CD4-positive, alpha-beta memory T cell (primary cell): ENCODE data around the gene MRE11. TPM values are rescaled to one million over a fixed set of nuclear protein-coding genes. Genes with fewer than 3 reads are reported as not detected.
"Not testable (repeated sequence)": the region's sequence is repeated elsewhere in the genome, so short reads cannot be mapped to it uniquely, and the experiment has no call there.

ENCODE experiments used
- CTCF ChIA-PET: fragments of 350-600 bp; sonication (Branson Sonifier 250); formaldehyde crosslinking; loops from one replicate; lab custom pipeline; 2021; ENCODE audit warnings: inconsistent platforms; ENCODE audit not compliant: partially characterized antibody; lab: Charles Lee
- POLR2A ChIA-PET: fragments of 350-600 bp; sonication (Branson Sonifier 250); formaldehyde crosslinking; loops from one replicate; lab custom pipeline; 2021; ENCODE audit not compliant: partially characterized antibody; lab: Charles Lee
- DNase-seq, 5 donors: peaks; one replicate each; pipeline versions ENCODE4 v3.0.0 to v3.0.0-alpha.2; 2020 to 2022; ENCODE audit warnings: mixed read lengths in 1 of 5
- H3K27ac ChIP-seq: one replicate; pipeline ENCODE4 v1.7.0; 2013; ENCODE audit warnings: low read depth, low read length
- H3K27me3 ChIP-seq: 2 replicates; pipeline ENCODE4 v1.7.0; 2013; ENCODE audit warnings: mild to moderate bottlenecking, low read length, moderate library complexity; ENCODE audit not compliant: insufficient read depth
- H3K36me3 ChIP-seq: 2 replicates; pipeline ENCODE4 v1.7.0; 2013; ENCODE audit warnings: mild to moderate bottlenecking, low read length, moderate library complexity; ENCODE audit not compliant: insufficient read depth
- H3K4me1 ChIP-seq: 2 replicates; pipeline ENCODE4 v1.7.0; 2013; ENCODE audit warnings: mild to moderate bottlenecking, low read length, moderate library complexity; ENCODE audit not compliant: insufficient read depth
- H3K4me3 ChIP-seq, 2 donors: one replicate each; pipeline ENCODE4 v1.7.0; 2013; ENCODE audit warnings: low read length in 2 of 2, mild to moderate bottlenecking in 1 of 2
- H3K9me3 ChIP-seq, 2 donors: one replicate each; pipeline ENCODE4 v1.7.0; 2013; ENCODE audit warnings: low read length in 2 of 2, control low read depth in 1 of 2; ENCODE audit not compliant: control insufficient read depth in 1 of 2
- H3K27ac Mint-ChIP-seq, 7 donors: one replicate each; pipeline ENCODE4 v1.8.0; 2020 to 2021; ENCODE audit warnings: mixed read lengths in 7 of 7, mild to moderate bottlenecking in 6 of 7, inconsistent platforms in 3 of 7, moderate library complexity in 3 of 7
- H3K27me3 Mint-ChIP-seq, 2 donors: one replicate each; pipeline ENCODE4 v1.8.0; 2020 to 2021; ENCODE audit warnings: mixed read lengths in 2 of 2
- H3K36me3 Mint-ChIP-seq, 2 donors: one replicate each; pipeline ENCODE4 v1.8.0; 2020 to 2021; ENCODE audit warnings: mixed read lengths in 2 of 2, inconsistent platforms in 1 of 2, mild to moderate bottlenecking in 1 of 2
- H3K4me1 Mint-ChIP-seq, 4 donors: one replicate each; pipeline ENCODE4 v1.8.0; 2020 to 2021; ENCODE audit warnings: mixed read lengths in 4 of 4, mild to moderate bottlenecking in 1 of 4
- H3K4me3 Mint-ChIP-seq, 8 donors: one replicate each; pipeline ENCODE4 v1.8.0; 2020 to 2021; ENCODE audit warnings: mixed read lengths in 8 of 8, mild to moderate bottlenecking in 7 of 8, moderate library complexity in 6 of 8, inconsistent platforms in 3 of 8
- H3K9me3 Mint-ChIP-seq, 8 donors: one replicate each; pipeline ENCODE4 v1.8.0; 2020 to 2021; ENCODE audit warnings: mixed read lengths in 8 of 8, mild to moderate bottlenecking in 5 of 8, inconsistent platforms in 3 of 8, moderate library complexity in 1 of 8
- intact Hi-C: fragments of 100-400 bp; cut with micrococcal nuclease; formaldehyde crosslinking; loops from one replicate; pipeline ENCODE4 v1.15.1; 2023
- microRNA-seq: library from miRNA; unstranded; fragments of <30 nt; microRNA quantifications from one replicate; pipeline ENCODE4 v1.2.0, GENCODE V29; 2021; ENCODE audit warnings: borderline replicate concordance, borderline number of aligned reads, borderline microRNAs expressed, mixed read lengths
- polyA plus RNA-seq, 2 donors: library from polyadenylated mRNA; unstranded; fragments of 300-500 nt; fragmentation: Illumina TruSeq; gene quantifications; one replicate each; pipeline ENCODE4 v1.2.3, GENCODE V29; 2021
- total RNA-seq, 2 experiments: library from RNA; stranded (reverse); gene quantifications; one replicate each; pipeline ENCODE4 v1.2.3, GENCODE V29; 2021

Gene MRE11
- total and polyA plus RNA-seq, 4 experiments from 2014 or later: 7.6 to 43.4 (median 30.4) TPM

GRCh38 chr11:94391937-94392336 is 101.7 kb downstream of the MRE11 start:
- H3K36me3 ChIP-seq, H3K4me1 Mint-ChIP-seq, intact Hi-C loops, H3K4me3 Mint-ChIP-seq, H3K27ac ChIP-seq, H3K27me3 ChIP-seq, H3K9me3 ChIP-seq, POLR2A ChIA-PET, DNase-seq, H3K27me3 Mint-ChIP-seq, H3K4me1 ChIP-seq, CTCF ChIA-PET, H3K4me3 ChIP-seq, H3K27ac Mint-ChIP-seq, H3K36me3 Mint-ChIP-seq: not testable (repeated sequence)
- H3K9me3 Mint-ChIP-seq: peaks cover 0 to 15% (median 4%) of the 10 kb centered on the region in 8 donors

- CTCF ChIA-PET: no interaction called here
- Mint-ChIP-seq H3K9me3 (peaks cover 0 to 11% (median 4%) of the 10 kb centered on the region in 8 donors), H3K4me3 (no peak overlapping the region), H3K4me1 (no peaks in the 10 kb centered on the region), H3K27me3 (peaks cover 4% of the 10 kb centered on the region in 2 donors), H3K27ac (no peak overlapping the region), H3K36me3 (peaks cover 0 to 3% of the 10 kb centered on the region in 2 donors)
- Histone ChIP-seq H3K27ac (no peak overlapping the region), H3K4me1 (no peaks in the 10 kb centered on the region), H3K36me3 (no peaks in the 10 kb centered on the region), H3K27me3 (no peaks in the 10 kb centered on the region), H3K9me3 (no peaks in the 10 kb centered on the region), H3K4me3 (no peak overlapping the region)
- POLR2A ChIA-PET: no interaction called here
- no peak for DNase-seq
- intact Hi-C loops: no loop called here
Measured at GRCh38 chr11:94379613-94380012, 114.0 kb downstream of the MRE11 start.

- Histone ChIP-seq H3K4me1 (no peaks in the 10 kb centered on the region), H3K36me3 (no peaks in the 10 kb centered on the region), H3K27ac (no peak overlapping the region), H3K9me3 (no peaks in the 10 kb centered on the region), H3K4me3 (no peak overlapping the region), H3K27me3 (no peaks in the 10 kb centered on the region)
- Mint-ChIP-seq H3K9me3 (peaks cover 0 to 18% (median 12%) of the 10 kb centered on the region in 8 donors), H3K36me3 (peaks cover 0 to 3% of the 10 kb centered on the region in 2 donors), H3K27ac (no peak overlapping the region), H3K4me3 (no peak overlapping the region), H3K4me1 (peaks cover 0 to under 1% (median 0%) of the 10 kb centered on the region in 4 donors), H3K27me3 (peaks cover 0 to 1% of the 10 kb centered on the region in 2 donors)
- ChIA-PET CTCF (no interaction called here), POLR2A (no interaction called here)
- intact Hi-C loops: no loop called here
- no peak for DNase-seq
Measured at GRCh38 chr11:94376841-94377240, 116.8 kb downstream of the MRE11 start.

- peak in 1 of 5 donors; percentile 8 for DNase-seq
- H3K27me3 ChIP-seq, H3K27me3 Mint-ChIP-seq, CTCF ChIA-PET, H3K27ac ChIP-seq, intact Hi-C loops, H3K4me1 ChIP-seq, H3K36me3 Mint-ChIP-seq, H3K36me3 ChIP-seq, POLR2A ChIA-PET, H3K4me3 ChIP-seq, H3K9me3 ChIP-seq: not testable (repeated sequence)
- peaks cover 0 to 26% (median 3%) of the 10 kb centered on the region in 4 donors for H3K4me1 Mint-ChIP-seq
- H3K9me3 Mint-ChIP-seq: peaks cover 0 to 29% (median 16%) of the 10 kb centered on the region in 8 donors
- peak overlapping the region in 1 of 7 donors; percentile 14 for H3K27ac Mint-ChIP-seq
- H3K4me3 Mint-ChIP-seq: peak overlapping the region in 1 of 8 donors; percentile 48
Measured at GRCh38 chr11:94370576-94370975, 123.1 kb downstream of the MRE11 start.

Small RNA genes lying within 50 kb of the gene (microRNA-seq; reads per million reads assigned to microRNA genes)
- gene MIR548L: 1.4 reads per million

Other genes with a start within 250 kb of the MRE11 start
- not detected for gene IZUMO1R, start 189.3 kb downstream of the MRE11 start, total RNA-seq
- gene IZUMO1R, start 189.3 kb downstream of the MRE11 start, polyA plus RNA-seq: not detected
- under 1 TPM in 1 of 2 experiments, not detected in 1; 0.09 TPM for gene GPR83, start 92.4 kb downstream of the MRE11 start, total RNA-seq
- under 1 TPM in 1 of 2 donors, not detected in 1; 0.14 TPM for gene GPR83, start 92.4 kb downstream of the MRE11 start, polyA plus RNA-seq
- 10 to 100 TPM; 53.4 to 57.6 TPM for gene ANKRD49, start 140 bp upstream of the MRE11 start, total RNA-seq
- 10 to 100 TPM; 25.9 to 31.0 TPM for gene ANKRD49, start 140 bp upstream of the MRE11 start, polyA plus RNA-seq
- not detected for gene C11orf97, start 18.6 kb upstream of the MRE11 start, total RNA-seq
- gene C11orf97, start 18.6 kb upstream of the MRE11 start, polyA plus RNA-seq: not detected
- gene FUT4, start 50.1 kb upstream of the MRE11 start, total RNA-seq: 1 to 10 TPM; 6.7 to 7.4 TPM
- 1 to 10 TPM; 1.6 to 2.2 TPM for gene FUT4, start 50.1 kb upstream of the MRE11 start, polyA plus RNA-seq
- 1 to 10 TPM; 1.3 to 1.6 TPM for gene PIWIL4, start 73.5 kb upstream of the MRE11 start, total RNA-seq
- gene PIWIL4, start 73.5 kb upstream of the MRE11 start, polyA plus RNA-seq: 1 to 10 TPM in 1 of 2 donors, under 1 TPM in 1; 0.27 to 1.2 TPM